ENCODE data around the gene LRRFIP1. TPM values are rescaled to one million over a fixed set of nuclear protein-coding genes. Genes with fewer than 3 reads are reported as not detected.
A peak's percentile ranks its signal among the peaks of the same experiment; 100 is the strongest.

Gene LRRFIP1
- total and polyA plus RNA-seq, 2 of the 13 experiments (the other 11 are each of a cell fraction or from before 2014, with no cell fraction given) = 15.9 to 40.5 TPM

- TF ChIP-seq GFI1 (CRISPR knock-in tag; IDR thresholded peaks at IDR 0.05; ENCODE audit: borderline replicate concordance) (no peak), PAWR (CRISPR knock-in tag; IDR thresholded peaks at IDR 0.05; ENCODE audit: borderline replicate concordance) (no peak), ZMYM3 (CRISPR knock-in tag; IDR thresholded peaks at IDR 0.05) (no peak), PBX3 (CRISPR knock-in tag; IDR thresholded peaks at IDR 0.05; ENCODE audit: borderline replicate concordance) (no peak), MLXIP (CRISPR knock-in tag; IDR thresholded peaks at IDR 0.05; ENCODE audit: borderline replicate concordance) (no peak), IRF2 (CRISPR knock-in tag; IDR thresholded peaks at IDR 0.05) (peak; percentile 54; the same call in 1 of the 2 replicates), ZSCAN25 (CRISPR knock-in tag; IDR thresholded peaks at IDR 0.05) (0 out of 2 replicates have a peak, but pooled peaks have one; percentile 49), ARID2 (CRISPR knock-in tag; IDR thresholded peaks at IDR 0.05; ENCODE audit: borderline replicate concordance) (no peak), ZNF407 (CRISPR knock-in tag; IDR thresholded peaks at IDR 0.05; ENCODE audit: not compliant biosample characterization) (no peak), ZNF280D (CRISPR knock-in tag; IDR thresholded peaks at IDR 0.05) (no peak), FOXC1 (CRISPR knock-in tag; IDR thresholded peaks at IDR 0.05; ENCODE audit: borderline replicate concordance) (no peak)
Measured at GRCh38 chr2:237673130-237674001, 46.0 kb downstream of the LRRFIP1 start (continued).

All from HepG2 (cell line).